ENCODE results near the gene VAV2. TPM values are rescaled to one million over a fixed set of nuclear protein-coding genes. Genes with fewer than 3 reads are reported as not detected.

VAV2 gene
- total RNA-seq, 1 donor from 2014 or later, result 18.7 TPM

DNA sequence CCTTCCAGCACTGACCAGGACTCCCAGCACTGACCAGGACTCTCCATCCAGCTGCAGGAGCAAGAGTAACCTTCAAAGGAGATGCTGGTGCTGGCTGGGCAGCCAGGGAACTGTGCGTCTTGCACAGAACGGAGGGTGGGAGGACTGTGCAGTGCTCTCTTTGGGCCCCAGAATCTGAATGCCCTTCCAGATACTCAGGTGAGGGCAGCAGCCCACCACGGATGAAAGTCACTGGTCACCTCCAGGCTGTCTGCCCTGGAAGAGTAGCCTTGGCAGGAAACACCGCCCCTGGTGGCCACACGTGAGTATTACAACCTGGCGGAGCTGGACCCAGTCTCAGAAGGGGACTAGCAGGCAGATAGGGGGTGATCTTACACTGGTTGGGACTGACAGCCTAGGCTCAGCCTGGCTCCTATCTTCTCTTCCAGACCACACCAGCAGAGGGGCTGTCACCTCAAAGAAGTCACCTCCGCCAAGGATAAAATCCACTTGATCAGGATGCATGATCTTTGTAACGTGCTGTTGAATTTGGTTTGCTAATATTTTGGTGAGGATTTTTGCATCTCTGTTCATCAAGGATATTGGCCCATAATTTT lies 249.2 kb downstream of the VAV2 start:
- H3K4me3 ChIP-seq (ENCODE audit: low read depth, low read length), result no peak overlapping the region
- TF ChIP-seq, protein P1, sequence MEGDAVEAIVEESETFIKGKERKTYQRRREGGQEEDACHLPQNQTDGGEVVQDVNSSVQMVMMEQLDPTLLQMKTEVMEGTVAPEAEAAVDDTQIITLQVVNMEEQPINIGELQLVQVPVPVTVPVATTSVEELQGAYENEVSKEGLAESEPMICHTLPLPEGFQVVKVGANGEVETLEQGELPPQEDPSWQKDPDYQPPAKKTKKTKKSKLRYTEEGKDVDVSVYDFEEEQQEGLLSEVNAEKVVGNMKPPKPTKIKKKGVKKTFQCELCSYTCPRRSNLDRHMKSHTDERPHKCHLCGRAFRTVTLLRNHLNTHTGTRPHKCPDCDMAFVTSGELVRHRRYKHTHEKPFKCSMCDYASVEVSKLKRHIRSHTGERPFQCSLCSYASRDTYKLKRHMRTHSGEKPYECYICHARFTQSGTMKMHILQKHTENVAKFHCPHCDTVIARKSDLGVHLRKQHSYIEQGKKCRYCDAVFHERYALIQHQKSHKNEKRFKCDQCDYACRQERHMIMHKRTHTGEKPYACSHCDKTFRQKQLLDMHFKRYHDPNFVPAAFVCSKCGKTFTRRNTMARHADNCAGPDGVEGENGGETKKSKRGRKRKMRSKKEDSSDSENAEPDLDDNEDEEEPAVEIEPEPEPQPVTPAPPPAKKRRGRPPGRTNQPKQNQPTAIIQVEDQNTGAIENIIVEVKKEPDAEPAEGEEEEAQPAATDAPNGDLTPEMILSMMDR (conservative IDR thresholded peaks at IDR 0.05; ENCODE audit: low read depth, low read length), result peak; percentile 96
- DNase-seq (ENCODE audit: low read depth), result no peak

DNA sequence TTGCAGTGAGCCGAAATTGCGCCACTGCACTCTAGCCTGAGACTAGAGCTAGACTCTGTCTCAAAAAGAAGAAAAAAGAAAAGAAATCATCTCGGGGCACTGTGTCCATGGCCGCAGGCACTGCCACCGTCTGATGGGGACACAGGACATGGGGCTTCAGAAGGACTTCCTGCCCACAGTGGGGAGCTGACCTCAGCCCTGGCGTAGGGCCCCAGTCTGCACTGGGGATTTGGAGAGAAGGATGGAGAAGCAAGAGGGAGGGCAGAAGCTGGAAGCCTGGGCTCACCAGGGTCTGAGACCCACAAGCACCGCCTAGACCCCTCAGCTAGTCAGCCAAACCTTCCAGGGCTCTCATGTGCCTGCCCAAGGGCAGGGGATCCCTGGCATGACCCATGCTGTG lies 249.9 kb downstream of the VAV2 start:
- no peak for DNase-seq (ENCODE audit: low read depth)
- H3K4me3 ChIP-seq (ENCODE audit: low read depth, low read length), result no peak overlapping the region
- TF ChIP-seq, protein P1 (conservative IDR thresholded peaks at IDR 0.05; ENCODE audit: low read depth, low read length), result no peak

DNA sequence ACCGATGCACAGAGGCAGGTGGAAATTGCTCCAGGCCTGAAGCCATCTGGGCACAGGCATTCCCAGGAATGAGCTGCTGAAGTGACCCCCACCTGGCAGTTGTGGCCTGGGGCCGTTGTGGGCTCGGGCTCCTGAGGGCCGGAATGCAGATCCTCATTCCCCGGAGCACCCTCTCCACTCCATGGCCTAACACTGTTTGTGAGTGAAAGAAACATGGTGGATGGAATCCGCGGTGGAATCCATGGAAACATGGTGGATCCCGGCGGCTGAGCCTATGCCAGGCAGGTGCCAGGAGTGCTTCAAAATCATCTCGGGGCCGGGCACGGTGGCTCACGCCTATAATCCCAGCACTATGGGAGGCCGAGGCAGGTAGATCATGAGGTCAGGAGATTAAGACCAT lies 250.4 kb downstream of the VAV2 start:
- DNase-seq (ENCODE audit: low read depth), result no peak
- no peak overlapping the region for H3K4me3 ChIP-seq (ENCODE audit: low read depth, low read length)
- TF ChIP-seq, protein P1 (conservative IDR thresholded peaks at IDR 0.05; ENCODE audit: low read depth, low read length), result no peak

DNA sequence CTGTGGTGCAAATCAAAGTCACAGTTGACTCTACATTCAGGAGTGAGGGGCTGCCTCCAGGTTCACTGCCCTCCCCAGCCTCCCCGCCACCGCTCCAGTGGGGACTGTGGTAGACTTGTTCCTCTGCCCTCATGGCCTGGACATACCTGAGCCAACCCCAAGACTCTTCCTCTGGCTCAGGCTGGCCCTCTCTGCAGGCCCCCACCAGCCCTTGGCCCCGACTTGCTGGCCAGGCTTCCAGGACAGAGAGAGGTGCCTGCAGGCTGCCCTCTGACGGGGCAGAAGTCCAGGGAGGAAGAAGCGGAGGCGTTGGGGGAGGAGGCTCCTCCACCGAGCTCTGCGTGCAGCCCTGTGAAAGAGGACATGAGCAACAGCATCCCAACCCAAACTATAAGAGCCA lies 251.2 kb downstream of the VAV2 start:
- no peak overlapping the region for H3K4me3 ChIP-seq (ENCODE audit: low read depth, low read length)
- DNase-seq (ENCODE audit: low read depth), result no peak
- TF ChIP-seq, protein P1 (conservative IDR thresholded peaks at IDR 0.05; ENCODE audit: low read depth, low read length), result no peak

DNA sequence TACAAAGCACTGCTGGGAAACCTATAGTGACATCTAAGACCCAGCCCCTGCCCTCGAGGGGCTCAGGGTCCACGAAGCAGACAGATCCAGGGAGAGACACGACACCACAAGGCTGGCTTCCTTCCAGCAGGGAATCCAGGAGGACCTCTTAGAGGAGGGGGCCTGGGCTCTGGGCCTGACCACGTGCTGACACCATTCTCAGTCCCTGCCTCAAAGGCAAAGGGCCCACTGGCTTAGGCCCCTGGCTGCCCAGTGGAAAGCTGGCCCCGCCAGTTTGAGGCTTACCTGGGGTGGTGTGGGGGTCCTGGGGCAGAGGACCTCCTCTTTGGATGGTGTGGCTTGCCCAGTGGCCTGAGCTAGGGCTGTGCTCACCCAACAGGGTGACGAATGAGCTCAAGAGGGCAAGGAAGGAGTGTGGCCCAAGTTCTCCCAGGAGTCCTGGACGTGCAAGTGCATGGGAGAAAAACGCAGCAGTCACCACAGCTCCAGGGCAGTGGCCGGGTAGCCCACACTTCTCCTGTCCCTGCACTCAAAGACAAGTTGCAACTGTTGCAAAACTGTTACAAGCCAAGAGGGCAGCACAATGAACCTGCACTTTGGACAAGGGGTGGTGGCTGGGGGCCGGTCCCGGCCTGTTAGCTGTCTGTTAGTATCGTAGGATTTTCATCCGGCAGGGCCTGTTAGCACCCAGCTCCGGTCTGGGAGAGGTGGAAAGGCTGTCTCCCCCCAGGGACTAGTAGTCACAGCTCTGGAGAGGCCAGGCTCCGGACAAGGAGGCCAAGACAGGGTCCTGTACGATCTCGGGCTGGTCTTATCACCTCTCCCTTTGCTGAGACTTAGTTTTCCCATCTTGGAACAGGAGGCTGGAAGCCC lies 252.5 kb downstream of the VAV2 start:
- no peak overlapping the region for H3K4me3 ChIP-seq (ENCODE audit: low read depth, low read length)
- TF ChIP-seq, protein P1 (conservative IDR thresholded peaks at IDR 0.05; ENCODE audit: low read depth, low read length), result no peak
- no peak for DNase-seq (ENCODE audit: low read depth)

DNA sequence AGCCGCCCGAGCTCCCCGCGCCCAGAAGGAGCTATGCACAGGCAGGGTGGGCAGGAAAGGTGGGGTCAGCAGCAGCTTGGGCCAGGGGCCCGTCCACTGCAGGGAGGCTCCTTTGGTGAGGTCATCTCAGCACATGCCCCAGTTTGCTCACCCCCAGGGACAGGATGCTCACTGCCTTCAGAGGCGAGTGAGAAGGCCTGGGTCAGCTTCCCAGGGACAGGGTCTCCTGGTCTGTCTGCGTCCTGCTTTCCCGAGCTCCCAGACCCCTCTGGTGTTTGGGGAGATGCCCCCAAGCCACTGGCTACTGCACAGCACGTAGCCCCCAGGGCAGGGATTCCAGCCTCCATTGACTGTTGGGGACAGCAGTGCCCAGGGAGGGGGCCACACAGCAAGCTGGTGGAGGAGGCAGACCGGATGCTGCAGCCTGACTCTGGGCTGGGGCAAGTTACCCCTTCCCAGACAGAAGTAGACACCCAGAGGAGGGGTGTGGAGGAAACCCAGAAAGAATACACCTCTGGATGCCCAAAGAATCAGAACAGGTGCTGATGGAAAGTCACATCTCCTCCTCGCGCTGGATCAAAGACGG lies 253.4 kb downstream of the VAV2 start:
- peak overlapping the region; percentile 50 for H3K4me3 ChIP-seq (ENCODE audit: low read depth, low read length)
- TF ChIP-seq, protein P1 (conservative IDR thresholded peaks at IDR 0.05; ENCODE audit: low read depth, low read length), result no peak
- DNase-seq (ENCODE audit: low read depth), result no peak

Data from epithelial cell of proximal tubule (primary cell).